ENCODE measurements around the gene HAND1. TPM values are rescaled to one million over a fixed set of nuclear protein-coding genes. Genes with fewer than 3 reads are reported as not detected.

Gene HAND1
- polyA plus RNA-seq, 1 experiment: not detected

- TF ChIP-seq CTCF (IDR thresholded peaks at IDR 0.05; ENCODE audit: insufficient read depth, low read depth, low read length): no peak
- CTCF ChIA-PET: interaction anchor here (0.6 to 8.3 kb wide), 25 partner anchors 9 to 1934 kb away, joined by 3 to 93 read pairs (median 7); no protein-coding TSS in a partner anchor
- peaks cover 16% of the 10 kb centered on the region for H3K27me3 ChIP-seq (ENCODE audit: control insufficient read depth, insufficient read depth, low read length)
- DNase-seq (ENCODE audit: low read depth): no peak
- POLR2A ChIA-PET: interaction anchor here (0.6 kb wide), 2 partner anchors 78 to 270 kb away, joined by 4 to 5 read pairs; no protein-coding TSS in a partner anchor
- no peak overlapping the region for H3K4me3 ChIP-seq (ENCODE audit: low read depth, low read length)
- H3K36me3 ChIP-seq (ENCODE audit: control insufficient read depth, insufficient read depth, low read length): no peaks in the 10 kb centered on the region
Measured at GRCh38 chr5:154466671-154467070, 11.4 kb downstream of the HAND1 start.

- no peak for TF ChIP-seq CTCF (IDR thresholded peaks at IDR 0.05; ENCODE audit: insufficient read depth, low read depth, low read length)
- Histone ChIP-seq H3K4me3 (ENCODE audit: low read depth, low read length) (no peak overlapping the region), H3K27me3 (ENCODE audit: control insufficient read depth, insufficient read depth, low read length) (peaks cover 11% of the 10 kb centered on the region), H3K36me3 (ENCODE audit: control insufficient read depth, insufficient read depth, low read length) (no peaks in the 10 kb centered on the region)
- no peak for DNase-seq (ENCODE audit: low read depth)
- CTCF ChIA-PET: interaction anchor here (0.8 to 8.3 kb wide), 17 partner anchors 9 to 491 kb away, joined by 3 to 93 read pairs (median 7); no protein-coding TSS in a partner anchor
- POLR2A ChIA-PET: interaction anchor here (0.6 kb wide), 2 partner anchors 79 to 269 kb away, joined by 4 to 5 read pairs; no protein-coding TSS in a partner anchor
Measured at GRCh38 chr5:154466147-154466546, 11.9 kb downstream of the HAND1 start.

GRCh38 chr5:154465169-154465568 lies 12.9 kb downstream of the HAND1 start:
- CTCF ChIA-PET: interaction anchor here (0.8 to 3.9 kb wide), 8 partner anchors 15 to 490 kb away, joined by 4 to 19 read pairs (median 10); no protein-coding TSS in a partner anchor
- Histone ChIP-seq H3K27me3 (ENCODE audit: control insufficient read depth, insufficient read depth, low read length) (peaks cover 4% of the 10 kb centered on the region), H3K36me3 (ENCODE audit: control insufficient read depth, insufficient read depth, low read length) (no peaks in the 10 kb centered on the region), H3K4me3 (ENCODE audit: low read depth, low read length) (no peak overlapping the region)
- no peak for TF ChIP-seq CTCF (IDR thresholded peaks at IDR 0.05; ENCODE audit: insufficient read depth, low read depth, low read length)
- POLR2A ChIA-PET: no interaction called here
- DNase-seq (ENCODE audit: low read depth): no peak

DNA sequence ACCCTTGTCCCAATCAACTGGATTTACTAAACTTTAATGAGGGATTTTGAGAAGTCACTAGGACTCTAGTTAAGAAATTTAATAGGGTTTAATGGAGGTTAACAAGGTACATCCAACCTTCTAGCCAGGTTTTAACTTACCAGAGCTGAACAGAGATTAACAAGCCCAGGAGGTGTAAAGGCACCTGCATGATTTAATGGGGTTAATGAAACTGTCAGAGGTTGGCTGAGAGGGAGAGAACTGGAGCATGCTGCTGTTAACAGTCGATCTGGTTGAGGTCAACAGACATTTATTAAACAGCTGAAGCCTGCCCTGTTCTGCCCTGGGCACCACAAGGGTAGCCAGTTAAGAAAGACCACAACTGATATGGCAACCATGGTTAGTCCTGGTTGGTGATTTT lies 13.6 kb downstream of the HAND1 start:
- DNase-seq (ENCODE audit: low read depth): no peak
- Histone ChIP-seq H3K27me3 (ENCODE audit: control insufficient read depth, insufficient read depth, low read length) (peaks cover 1% of the 10 kb centered on the region; the same call in 1 of the 2 replicates), H3K36me3 (ENCODE audit: control insufficient read depth, insufficient read depth, low read length) (no peaks in the 10 kb centered on the region), H3K4me3 (ENCODE audit: low read depth, low read length) (no peak overlapping the region)
- CTCF ChIA-PET: interaction anchor here (1.1 to 1.6 kb wide), 2 partner anchors 14 to 146 kb away, joined by 4 to 8 read pairs; no protein-coding TSS in a partner anchor
- TF ChIP-seq CTCF (IDR thresholded peaks at IDR 0.05; ENCODE audit: insufficient read depth, low read depth, low read length): no peak
- POLR2A ChIA-PET: no interaction called here

- H3K36me3 ChIP-seq (ENCODE audit: control insufficient read depth, insufficient read depth, low read length): no peaks in the 10 kb centered on the region; the same call in 1 of the 2 replicates
- DNase-seq (ENCODE audit: low read depth): no peak
- peak; percentile 32; the same call in 1 of the 2 replicates for TF ChIP-seq CTCF (IDR thresholded peaks at IDR 0.05; ENCODE audit: insufficient read depth, low read depth, low read length)
- no peak overlapping the region for H3K4me3 ChIP-seq (ENCODE audit: low read depth, low read length)
- H3K27me3 ChIP-seq (ENCODE audit: control insufficient read depth, insufficient read depth, low read length): no peaks in the 10 kb centered on the region
- ChIA-PET POLR2A (no interaction called here), CTCF (interaction anchor here (1.2 to 2.3 kb wide), 7 partner anchors 8 to 487 kb away, joined by 3 to 10 read pairs (median 5); no protein-coding TSS in a partner anchor)
Measured at GRCh38 chr5:154461531-154461930, 16.5 kb downstream of the HAND1 start.
